ENCODE results near the gene PLA2G2F.

- TF ChIP-seq SREBF2 (IDR thresholded peaks at IDR 0.05; ENCODE audit: low read length) (no peak), CTCF (IDR thresholded peaks at IDR 0.05 in 2 of 3, conservative IDR thresholded peaks at IDR 0.05 in 1 of 3; ENCODE audit: control insufficient read depth in 2 of 3, extremely low read depth in 1 of 3, insufficient read depth in 1 of 3, low read depth in 3 of 3, low read length in 3 of 3) (no peak), FOXM1 (IDR thresholded peaks at IDR 0.05; ENCODE audit: low read depth, low read length) (no peak), NR2C1 (IDR thresholded peaks at IDR 0.05) (no peak), NR2C2 (IDR thresholded peaks at IDR 0.05; ENCODE audit: borderline replicate concordance, control insufficient read depth, insufficient read length, low read depth) (no peak)
Measured at GRCh38 chr1:20141466-20141865, 2.3 kb downstream of the PLA2G2F start.

Data from GM12878 (cell line).